Pancreas (tissue), 10 donors: ENCODE data around the gene SPCS1. TPM values are rescaled to one million over a fixed set of nuclear protein-coding genes. Genes with fewer than 3 reads are reported as not detected.

Source experiments
- ATAC-seq, 4 donors: fragments of 200-7000 bp; cut with Tn5 transposase; one replicate each; pipeline versions ENCODE4 v1.8.0 to v1.9.1; 2020; ENCODE audit warnings: mild to moderate bottlenecking in 4 of 4, moderate library complexity in 4 of 4
- DNase-seq, 6 donors: peaks; one replicate each; pipeline ENCODE4 v3.0.0-alpha.2; 2020
- FAIRE-seq: peaks from 2 replicates; lab custom pipeline; 2012; peaks lifted over from hg19 to GRCh38; lab: Jason Lieb, UNC
- H3K27ac ChIP-seq, 4 donors: fragments of 200-600 bp; sonication (generic); 1 replicate in 3 of 4; 2 replicates in 1 of 4; pipeline versions ENCODE4 v1.5.0 to v1.8.0; 2020
- H3K27me3 ChIP-seq, 4 donors: fragments of 200-600 bp; one replicate each; pipeline ENCODE4 v1.8.0; 2021
- H3K36me3 ChIP-seq, 3 donors: fragments of 200-600 bp; sonication (generic) in 1 of 3; one replicate each; pipeline versions ENCODE4 v1.5.0 to v1.8.0; 2020 to 2021
- H3K4me1 ChIP-seq, 3 donors: fragments of 200-600 bp; one replicate each; pipeline ENCODE4 v1.8.0; 2021
- H3K4me3 ChIP-seq, 4 donors: fragments of 200-600 bp; sonication (generic) in 2 of 4; one replicate each; pipeline versions ENCODE4 v1.5.0 to v1.8.0; 2020 to 2021
- H3K9me3 ChIP-seq, 4 donors: fragments of 200-600 bp; one replicate each; pipeline ENCODE4 v1.8.0; 2021
- CTCF ChIP-seq, 4 donors: fragments of 200-600 bp; sonication (generic) in 3 of 4; IDR thresholded peaks; one replicate each; pipeline versions ENCODE4 v1.5.0 to v1.8.0; 2021; ENCODE audit warnings: antibody characterized with exemption in 4 of 4
- WGBS, 2 donors: extraction: QIAGEN DNeasy Blood & Tissue Kit; methylation state at CpG; one replicate each; pipeline ENCODE4 v1.1.7; 2013; 5-methylcytosine and 5-hydroxymethylcytosine counted together
- intact Hi-C, 3 donors: fragments of 100-400 bp; cut with DNase I; formaldehyde crosslinking; loops; one replicate each; pipeline versions ENCODE4 v1.11.1 to v1.14.2; 2022
- polyA plus RNA-seq, 2 donors: library from polyadenylated mRNA; stranded (reverse); fragments of 200-250 nt; gene quantifications; one replicate each; pipeline ENCODE4 v1.2.3, GENCODE V29; 2013
- total RNA-seq, 6 donors: library from RNA; stranded (reverse); fragmentation: NEBNext Ultra II Directional in 4 of 6; extraction: Animal tissue kit (Norgen Biotek cat#: 25700) in 4 of 6; gene quantifications; one replicate each; pipeline versions ENCODE4 v1.2.1 to v1.2.4, GENCODE V29; 2021 to 2023
- donor health status: healthy with polysubstance abuse.
- donor health status: DM: no; HTN: no; CAD: no; lungs with moderate emphysema.
- donor health status: DM: no; HTN: no; CAD: no.
- donor health status: control.
- donor health status: control.
- donor health status: Bipolar disorder and iron deficiency.
- donor health status: DM: yes; HTN: yes; CAD: no.
- donor health status: DM: no; HTN: no; CAD: no.
- donor health status: DM: no; HTN: no; CAD: no.
- donor health status: DM: yes; HTN: yes; CAD: no.

Gene SPCS1
- total and polyA plus RNA-seq, 8 donors: 52.4 to 121 (median 58.7) TPM

- Histone ChIP-seq H3K4me3 (no peak overlapping the region), H3K36me3 (no peaks in the 10 kb centered on the region), H3K27me3 (no peaks in the 10 kb centered on the region), H3K9me3 (no peaks in the 10 kb centered on the region), H3K27ac (no peak overlapping the region), H3K4me1 (no peaks in the 10 kb centered on the region)
- TF ChIP-seq CTCF (IDR thresholded peaks at IDR 0.05): no peak
- DNase-seq (no peak), ATAC-seq (no peak), FAIRE-seq (no peak)
- intact Hi-C loops: no loop called here
These were observed 13.7 kb downstream of the SPCS1 start for GRCh38 chr3:52719618-52720017.

GRCh38 chr3:52721002-52721729 lies 15.3 kb downstream of the SPCS1 start:
- no peaks in the 10 kb centered on the region for H3K27me3 ChIP-seq
- TF ChIP-seq CTCF (IDR thresholded peaks at IDR 0.05): no peak
- no peak for DNase-seq
- ATAC-seq: no peak
- H3K4me3 ChIP-seq: no peak overlapping the region
- intact Hi-C loops: no loop called here
- H3K9me3 ChIP-seq: no peaks in the 10 kb centered on the region
- no peaks in the 10 kb centered on the region for H3K4me1 ChIP-seq
- FAIRE-seq: no peak
- no peak overlapping the region for H3K27ac ChIP-seq
- no peaks in the 10 kb centered on the region for H3K36me3 ChIP-seq
- 91 to 95% methylated on average over 6 of the region's 6 CpGs for WGBS, 2 donors

GRCh38 chr3:52721730-52722008 lies 15.8 kb downstream of the SPCS1 start:
- DNase-seq: no peak
- no peaks in the 10 kb centered on the region for H3K9me3 ChIP-seq
- intact Hi-C loops: no loop called here
- FAIRE-seq: no peak
- WGBS, 2 donors: 93 to 97% methylated on average over 1 of the region's 1 CpG
- H3K27ac ChIP-seq: no peak overlapping the region
- TF ChIP-seq CTCF (IDR thresholded peaks at IDR 0.05): no peak
- H3K4me1 ChIP-seq: no peaks in the 10 kb centered on the region
- no peak overlapping the region for H3K4me3 ChIP-seq
- H3K27me3 ChIP-seq: no peaks in the 10 kb centered on the region
- no peak for ATAC-seq
- H3K36me3 ChIP-seq: no peaks in the 10 kb centered on the region

- DNase-seq (no peak), FAIRE-seq (no peak), ATAC-seq (no peak)
- Histone ChIP-seq H3K4me1 (no peaks in the 10 kb centered on the region), H3K36me3 (no peaks in the 10 kb centered on the region), H3K27me3 (no peaks in the 10 kb centered on the region), H3K9me3 (no peaks in the 10 kb centered on the region), H3K27ac (no peak overlapping the region), H3K4me3 (no peak overlapping the region)
- WGBS, 2 donors: 96 to 98% methylated on average over 7 of the region's 7 CpGs
- intact Hi-C loops: no loop called here
- TF ChIP-seq CTCF (IDR thresholded peaks at IDR 0.05): no peak
These were observed 16.6 kb downstream of the SPCS1 start for GRCh38 chr3:52722491-52722890.

GRCh38 chr3:52723935-52724334 lies 18.0 kb downstream of the SPCS1 start:
- WGBS, 2 donors: 97 to 100% methylated on average over 5 of the region's 5 CpGs

More at GRCh38 chr3:52723935-52724334, 18.0 kb downstream of the SPCS1 start:
- no peak for FAIRE-seq
- TF ChIP-seq CTCF (IDR thresholded peaks at IDR 0.05): no peak
- no peaks in the 10 kb centered on the region for H3K27me3 ChIP-seq
- no peak for DNase-seq
- no peak overlapping the region for H3K4me3 ChIP-seq
- H3K9me3 ChIP-seq: no peaks in the 10 kb centered on the region
- no peaks in the 10 kb centered on the region for H3K36me3 ChIP-seq
- ATAC-seq: no peak
- no peak overlapping the region for H3K27ac ChIP-seq
- no peaks in the 10 kb centered on the region for H3K4me1 ChIP-seq
- intact Hi-C loops: no loop called here
